Adrenal gland (tissue), 5 donors: ENCODE data around the gene MYL3.

ENCODE experiments used
- CTCF ChIP-seq, 6 experiments: fragments of 450-650 bp in 4 of 6; fragments of 200-600 bp in 2 of 6; sonication (generic) in 1 of 6; IDR thresholded peaks; 1 replicate in 5 of 6; 2 replicates in 1 of 6; pipeline versions ENCODE4 v1.5.1 to v1.8.0; 2016 to 2021; ENCODE audit warnings: antibody characterized with exemption in 6 of 6, mild to moderate bottlenecking in 2 of 6, moderate library complexity in 1 of 6
- POLR2A ChIP-seq, 2 donors: fragments of 450-650 bp; IDR thresholded peaks; one replicate each; pipeline ENCODE4 v1.6.1; 2017; ENCODE audit warnings: antibody characterized with exemption in 2 of 2, mild to moderate bottlenecking in 2 of 2, moderate library complexity in 1 of 2
- donor health status: DM: no; HTN: no; CAD: no.

GRCh38 chr3:46897829-46898320 is 34.6 kb upstream of the MYL3 start:
- no peak for TF ChIP-seq CTCF (IDR thresholded peaks at IDR 0.05)
- no peak for TF ChIP-seq POLR2A (IDR thresholded peaks at IDR 0.05)
